Stimulated activated CD4-positive, alpha-beta T cell treated with anti-CD3 and anti-CD28 coated beads, TNF-alpha, amount 100 ng/mL, for 1 hour (primary cell): ENCODE results near the gene LSM3.

Experiments used
- DNase-seq, 3 donors: peaks; one replicate each; pipeline ENCODE4 v3.0.0-alpha.2; 2020; ENCODE audit warnings: low read depth in 3 of 3, low spot score in 1 of 3

LSM3 gene

GRCh38 chr3:14143271-14144225 lies 35.1 kb upstream of the LSM3 start:
- no peak for DNase-seq

GRCh38 chr3:14144423-14145075 lies 34.1 kb upstream of the LSM3 start:
- DNase-seq = peak in 2 of 3 donors; percentile 48 to 65

GRCh38 chr3:14145236-14145635 lies 33.4 kb upstream of the LSM3 start:
- DNase-seq = no peak

GRCh38 chr3:14145670-14146380 lies 32.8 kb upstream of the LSM3 start:
- no peak for DNase-seq

GRCh38 chr3:14146381-14147065 lies 32.1 kb upstream of the LSM3 start:
- DNase-seq = no peak

- DNase-seq = no peak
Measured at GRCh38 chr3:14147066-14147435, 31.6 kb upstream of the LSM3 start.

GRCh38 chr3:14147617-14148016 lies 31.0 kb upstream of the LSM3 start:
- no peak for DNase-seq

GRCh38 chr3:14148041-14148985 lies 30.3 kb upstream of the LSM3 start:
- no peak for DNase-seq

GRCh38 chr3:14150078-14150477 lies 28.5 kb upstream of the LSM3 start:
- DNase-seq = no peak

- no peak for DNase-seq
Measured at GRCh38 chr3:14150491-14151230, 28.0 kb upstream of the LSM3 start.

- DNase-seq = no peak
Measured at GRCh38 chr3:14151471-14152083, 27.0 kb upstream of the LSM3 start.

GRCh38 chr3:14152233-14152962 lies 26.2 kb upstream of the LSM3 start:
- no peak for DNase-seq

GRCh38 chr3:14152963-14153355 lies 25.7 kb upstream of the LSM3 start:
- no peak for DNase-seq

- no peak for DNase-seq
Measured at GRCh38 chr3:14153663-14154062, 25.0 kb upstream of the LSM3 start.

- no peak for DNase-seq
Measured at GRCh38 chr3:14154276-14154675, 24.3 kb upstream of the LSM3 start.

- DNase-seq = no peak
Measured at GRCh38 chr3:14154895-14155440, 23.6 kb upstream of the LSM3 start.

GRCh38 chr3:14156201-14156600 lies 22.4 kb upstream of the LSM3 start:
- no peak for DNase-seq
